Choroid plexus epithelial cell (primary cell): ENCODE results near the gene INKA2.

Experiments used
- DNase-seq: peaks from one replicate; pipeline ENCODE4 v3.0.0-alpha.2; 2010; ENCODE audit warnings: low read depth
- H3K4me3 ChIP-seq: 2 replicates; pipeline ENCODE4 v1.5.1; 2011; ENCODE audit warnings: low read depth, mild to moderate bottlenecking, control low read depth, low read length, moderate library complexity
- CTCF ChIP-seq: conservative IDR thresholded peaks from 2 replicates; pipeline ENCODE4 v1.5.1; 2011; ENCODE audit warnings: low read depth, mild to moderate bottlenecking, control low read depth, inconsistent platforms, low read length, moderate library complexity

INKA2 gene

GRCh38 chr1:111768023-111768422 lies 28.8 kb upstream of the INKA2 start:
- TF ChIP-seq CTCF: no peak
- no peak for DNase-seq
- H3K4me3 ChIP-seq: no peak overlapping the region

GRCh38 chr1:111762332-111762731 lies 23.1 kb upstream of the INKA2 start:
- TF ChIP-seq CTCF: no peak
- DNase-seq: no peak
- no peak overlapping the region for H3K4me3 ChIP-seq

- TF ChIP-seq CTCF: no peak
- no peak overlapping the region for H3K4me3 ChIP-seq
- no peak for DNase-seq
Observed at GRCh38 chr1:111761717-111762116, 22.5 kb upstream of the INKA2 start.

- peak; percentile 44 for DNase-seq
- TF ChIP-seq CTCF: peak; percentile 49
- no peak overlapping the region for H3K4me3 ChIP-seq
Observed at GRCh38 chr1:111758373-111758772, 19.2 kb upstream of the INKA2 start.

GRCh38 chr1:111756124-111756513 lies 16.9 kb upstream of the INKA2 start:
- no peak for DNase-seq
- peak overlapping the region; percentile 97 for H3K4me3 ChIP-seq
- TF ChIP-seq CTCF: no peak

GRCh38 chr1:111755331-111756123 lies 16.3 kb upstream of the INKA2 start, which contains the start of gene DDX20:
Gene DDX20 (plus strand): TSS chr1:111755901. CDS start chr1:111755925, 24 bp downstream.
- peak; percentile 76 for TF ChIP-seq CTCF
- peak within 1 kb of the TSS; percentile 97 for H3K4me3 ChIP-seq
- DNase-seq: peak; percentile 98

GRCh38 chr1:111754984-111755330 lies 15.8 kb upstream of the INKA2 start:
- TF ChIP-seq CTCF: no peak
- peak; percentile 64 for DNase-seq
- peak overlapping the region; percentile 97 for H3K4me3 ChIP-seq
